GM12865 (cell line): ENCODE results near the gene INF2.
"Not testable (repeated sequence)": the region's sequence is repeated elsewhere in the genome, so short reads cannot be mapped to it uniquely, and the experiment has no call there.

Source experiments
- DNase-seq: peaks from one replicate; pipeline ENCODE4 v3.0.0; 2010; ENCODE audit warnings: low read depth
- H3K4me3 ChIP-seq: 2 replicates; pipeline ENCODE4 v1.5.1; 2011; ENCODE audit warnings: mild to moderate bottlenecking, low read depth, low read length, control low read depth
- CTCF ChIP-seq: IDR thresholded peaks from 2 replicates; pipeline ENCODE4 v1.5.1; 2011; ENCODE audit warnings: low read length, control low read depth, low read depth, inconsistent platforms; ENCODE audit not compliant: insufficient read depth; ENCODE audit errors: missing control alignments

The INF2 gene

GRCh38 chr14:104664107-104664506 lies 25.3 kb upstream of the INF2 start:
- no peak for TF ChIP-seq CTCF
- DNase-seq = no peak
- H3K4me3 ChIP-seq = no peak overlapping the region

- no peak for TF ChIP-seq CTCF
- no peak overlapping the region for H3K4me3 ChIP-seq
- no peak for DNase-seq
Observed at GRCh38 chr14:104664588-104664987, 24.8 kb upstream of the INF2 start.

GRCh38 chr14:104665114-104665656 lies 24.2 kb upstream of the INF2 start:
- no peak for TF ChIP-seq CTCF
- no peak for DNase-seq
- no peak overlapping the region for H3K4me3 ChIP-seq

- DNase-seq = no peak
- no peak overlapping the region for H3K4me3 ChIP-seq
Observed at GRCh38 chr14:104665657-104666522, 23.5 kb upstream of the INF2 start.

GRCh38 chr14:104666523-104666895 lies 22.9 kb upstream of the INF2 start:
- H3K4me3 ChIP-seq, DNase-seq: not testable (repeated sequence)

More at GRCh38 chr14:104665657-104666522, 23.5 kb upstream of the INF2 start:
- TF ChIP-seq CTCF = no peak

- no peak for TF ChIP-seq CTCF
- no peak overlapping the region for H3K4me3 ChIP-seq
- DNase-seq = no peak
Observed at GRCh38 chr14:104666981-104667380, 22.4 kb upstream of the INF2 start.

- DNase-seq = peak; percentile 5
- TF ChIP-seq CTCF = no peak
- H3K4me3 ChIP-seq = no peak overlapping the region
Observed at GRCh38 chr14:104669697-104670096, 19.7 kb upstream of the INF2 start.

GRCh38 chr14:104671330-104671977 lies 18.0 kb upstream of the INF2 start:
- not testable (repeated sequence) for DNase-seq, H3K4me3 ChIP-seq

GRCh38 chr14:104672119-104672518 lies 17.3 kb upstream of the INF2 start:
- not testable (repeated sequence) for DNase-seq, H3K4me3 ChIP-seq
